GM12878 (cell line): ENCODE results near the gene TRABD2B.

Experiments used
- CBX3 ChIP-seq: fragments of 200-600 bp; sonication (generic); IDR thresholded peaks from 2 replicates; pipeline ENCODE4 v1.6.1; 2016; ENCODE audit warnings: low read depth, borderline replicate concordance
- CEBPB ChIP-seq, 2 experiments: fragments of 150-350 bp in 1 of 2; IDR thresholded peaks; 2 replicates each; pipeline ENCODE4 v1.6.1; 2012 to 2014; ENCODE audit warnings: low read depth in 2 of 2, low read length in 2 of 2, borderline replicate concordance in 1 of 2, inconsistent platforms in 1 of 2
- CTCF ChIP-seq, 3 experiments: IDR thresholded peaks in 2 of 3; conservative IDR thresholded peaks in 1 of 3; 2 replicates each; pipeline ENCODE4 v1.5.1; 2011; ENCODE audit warnings: low read depth in 3 of 3, low read length in 3 of 3, mild to moderate bottlenecking in 3 of 3, control low read depth in 2 of 3, moderate library complexity in 2 of 3, inconsistent platforms in 1 of 3, mixed read lengths in 1 of 3; ENCODE audit not compliant: control insufficient read depth in 2 of 3, insufficient read depth in 1 of 3; ENCODE audit errors: extremely low read depth in 1 of 3
- DPF2 ChIP-seq: fragments of 450-650 bp; IDR thresholded peaks from 2 replicates; pipeline ENCODE4 v1.6.1; 2017; ENCODE audit warnings: mild to moderate bottlenecking
- FOS ChIP-seq: IDR thresholded peaks from 3 replicates; pipeline ENCODE4 v1.6.1; 2011; ENCODE audit warnings: borderline replicate concordance; ENCODE audit not compliant: insufficient read length; ENCODE audit errors: extremely low read depth
- JUNB ChIP-seq: IDR thresholded peaks from 2 replicates; pipeline ENCODE4 v1.6.1; 2016; ENCODE audit warnings: antibody characterized with exemption, mild to moderate bottlenecking
- MYC ChIP-seq: IDR thresholded peaks from 2 replicates; pipeline ENCODE4 v1.6.1; 2011; ENCODE audit warnings: mild to moderate bottlenecking, low read length, moderate library complexity, inconsistent platforms; ENCODE audit not compliant: insufficient read depth, insufficient replicate concordance, insufficient read length, severe bottlenecking
- NFIC ChIP-seq: IDR thresholded peaks from 2 replicates; pipeline ENCODE4 v1.6.1; 2012; ENCODE audit warnings: low read depth, mild to moderate bottlenecking, inconsistent platforms, low read length, moderate library complexity
- POLR2A ChIP-seq: IDR thresholded peaks from 2 replicates; pipeline ENCODE4 v1.6.1; 2011; ENCODE audit warnings: low read depth, mild to moderate bottlenecking, low read length
- SMC3 ChIP-seq: IDR thresholded peaks from 2 replicates; pipeline ENCODE4 v1.6.1; 2011; ENCODE audit warnings: low read length, improper control_type of control experiment, borderline replicate concordance

- no peak for TF ChIP-seq CBX3
- no peak for TF ChIP-seq CEBPB (IDR thresholded peaks at IDR 0.05; ENCODE audit: borderline replicate concordance in 1 of 2, low read depth in 2 of 2, low read length in 2 of 2)
- TF ChIP-seq MYC: no peak
- no peak for TF ChIP-seq FOS
- TF ChIP-seq SMC3: no peak
- TF ChIP-seq CTCF (IDR thresholded peaks at IDR 0.05 in 2 of 3, conservative IDR thresholded peaks at IDR 0.05 in 1 of 3; ENCODE audit: control insufficient read depth in 2 of 3, extremely low read depth in 1 of 3, insufficient read depth in 1 of 3, low read depth in 3 of 3, low read length in 3 of 3): no peak
- TF ChIP-seq DPF2: no peak
- no peak for TF ChIP-seq POLR2A
- TF ChIP-seq NFIC: no peak
- TF ChIP-seq JUNB: no peak
Measured at GRCh38 chr1:47794081-47794480, 203.1 kb downstream of the TRABD2B start.
